ENCODE measurements around the gene FRRS1L. TPM values are rescaled to one million over a fixed set of nuclear protein-coding genes. Genes with fewer than 3 reads are reported as not detected.

FRRS1L gene
- total RNA-seq, 4 donors from 2014 or later = 1.5 to 12.6 (median 2.8) TPM

- Histone ChIP-seq H3K4me3 (no peak overlapping the region), H3K4me1 (peaks cover 0 to 11% (median 0%) of the 10 kb centered on the region in 4 donors), H3K9me3 (no peaks in the 10 kb centered on the region), H3K36me3 (peaks cover 0 to 22% (median 0%) of the 10 kb centered on the region in 3 donors), H3K27ac (no peak overlapping the region), H3K27me3 (no peaks in the 10 kb centered on the region)
- no peak for DNase-seq (ENCODE audit: low spot score in 2 of 2)
- WGBS, 2 donors = 100% methylated on average over 2 of the region's 2 CpGs
- TF ChIP-seq POLR2A (IDR thresholded peaks at IDR 0.05) (no peak), EP300 (IDR thresholded peaks at IDR 0.05) (no peak), CTCF (IDR thresholded peaks at IDR 0.05) (no peak)
These were observed 39.6 kb upstream of the FRRS1L start for GRCh38 chr9:109206670-109207069.

GRCh38 chr9:109205526-109205925 is 38.5 kb upstream of the FRRS1L start:
- no peaks in the 10 kb centered on the region for H3K9me3 ChIP-seq
- 91 to 93% methylated on average over 1 of the region's 1 CpG for WGBS, 2 donors
- H3K4me1 ChIP-seq = peaks cover 0 to 11% (median 0%) of the 10 kb centered on the region in 4 donors
- no peak overlapping the region for H3K4me3 ChIP-seq
- no peaks in the 10 kb centered on the region for H3K27me3 ChIP-seq
- no peak for DNase-seq (ENCODE audit: low spot score in 2 of 2)
- peaks cover 0 to 21% (median 0%) of the 10 kb centered on the region in 3 donors for H3K36me3 ChIP-seq
- TF ChIP-seq CTCF (IDR thresholded peaks at IDR 0.05) = no peak
- no peak for TF ChIP-seq POLR2A (IDR thresholded peaks at IDR 0.05)
- TF ChIP-seq EP300 (IDR thresholded peaks at IDR 0.05) = no peak
- H3K27ac ChIP-seq = no peak overlapping the region

DNA sequence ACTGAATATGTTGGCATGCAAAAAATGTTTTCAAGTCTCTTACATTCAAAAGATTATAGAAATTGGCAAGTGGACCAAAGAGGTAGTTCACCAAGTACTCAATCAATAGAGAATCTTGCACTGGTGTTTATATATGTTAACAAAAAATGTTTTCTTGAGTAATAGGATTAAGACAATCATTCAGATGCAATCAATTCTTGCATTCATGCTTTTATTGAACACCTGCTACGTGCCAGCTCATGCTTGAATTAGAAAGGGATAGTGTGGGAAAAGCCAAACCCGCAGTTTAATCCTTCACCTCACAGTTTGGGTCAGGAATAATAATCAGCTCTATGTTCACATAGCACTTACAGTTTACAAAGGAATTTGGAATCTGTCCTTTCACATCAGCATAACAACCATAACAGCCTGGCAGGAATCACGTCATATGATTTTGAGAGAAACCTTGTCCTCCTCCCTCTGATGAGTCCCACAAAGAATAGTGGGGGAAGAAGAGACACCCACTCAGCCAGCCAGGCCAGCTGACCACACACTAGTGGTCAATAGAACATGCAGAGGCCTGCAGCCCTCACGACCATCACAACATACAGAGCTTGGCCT is 36.8 kb upstream of the FRRS1L start:
- H3K27ac ChIP-seq = peak overlapping the region in 1 of 4 donors; percentile 16
- DNase-seq (ENCODE audit: low spot score in 2 of 2) = no peak
- H3K27me3 ChIP-seq = no peaks in the 10 kb centered on the region
- H3K4me3 ChIP-seq = no peak overlapping the region
- peaks cover 0 to 31% (median 0%) of the 10 kb centered on the region in 3 donors for H3K36me3 ChIP-seq
- no peak for TF ChIP-seq POLR2A (IDR thresholded peaks at IDR 0.05)
- no peak for TF ChIP-seq EP300 (IDR thresholded peaks at IDR 0.05)
- no peak for TF ChIP-seq CTCF (IDR thresholded peaks at IDR 0.05)
- 29 to 45% methylated on average over 4 of the region's 4 CpGs for WGBS, 2 donors
- H3K9me3 ChIP-seq = no peaks in the 10 kb centered on the region
- H3K4me1 ChIP-seq = peaks cover 0 to 11% (median 0%) of the 10 kb centered on the region in 4 donors

DNA sequence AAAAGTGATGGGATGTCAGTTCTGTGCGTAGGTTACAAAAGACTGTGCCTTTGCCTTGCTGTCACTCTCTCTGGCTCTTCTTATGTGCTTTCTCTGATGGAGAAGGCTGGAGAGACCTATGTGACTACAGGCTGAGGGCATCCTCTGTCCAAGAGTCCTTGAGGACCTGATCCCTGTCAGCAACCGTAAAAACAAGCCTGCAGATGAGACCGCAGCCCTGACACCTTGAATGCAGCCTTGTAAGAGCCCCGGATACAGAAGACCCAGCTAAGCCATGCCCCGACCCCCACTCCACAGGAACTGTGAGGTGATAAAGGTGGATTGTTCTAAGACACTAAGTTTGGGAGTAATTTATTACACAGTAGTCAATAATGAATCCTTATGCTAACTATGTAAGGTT is 32.6 kb upstream of the FRRS1L start:
- H3K36me3 ChIP-seq = peaks cover 0 to 10% (median 0%) of the 10 kb centered on the region in 3 donors
- DNase-seq (ENCODE audit: low spot score in 2 of 2) = no peak
- H3K9me3 ChIP-seq = no peaks in the 10 kb centered on the region
- no peak overlapping the region for H3K4me3 ChIP-seq
- TF ChIP-seq EP300 (IDR thresholded peaks at IDR 0.05) (no peak), CTCF (IDR thresholded peaks at IDR 0.05) (no peak), POLR2A (IDR thresholded peaks at IDR 0.05) (no peak)
- H3K27me3 ChIP-seq = no peaks in the 10 kb centered on the region
- no peak overlapping the region for H3K27ac ChIP-seq
- H3K4me1 ChIP-seq = peaks cover 0 to 11% (median 0%) of the 10 kb centered on the region in 4 donors
- 78 to 93% methylated on average over 5 of the region's 5 CpGs for WGBS, 2 donors

GRCh38 chr9:109198736-109199382 is 31.8 kb upstream of the FRRS1L start:
- WGBS, 2 donors = 77% methylated on average over 6 of the region's 6 CpGs
- TF ChIP-seq POLR2A (IDR thresholded peaks at IDR 0.05) (no peak), EP300 (IDR thresholded peaks at IDR 0.05) (no peak), CTCF (IDR thresholded peaks at IDR 0.05) (no peak)
- Histone ChIP-seq H3K36me3 (peaks cover 0 to 10% (median 0%) of the 10 kb centered on the region in 3 donors), H3K9me3 (no peaks in the 10 kb centered on the region), H3K4me3 (no peak overlapping the region), H3K27ac (no peak overlapping the region), H3K4me1 (peaks cover 0 to 5% (median 0%) of the 10 kb centered on the region in 4 donors), H3K27me3 (no peaks in the 10 kb centered on the region)
- DNase-seq (ENCODE audit: low spot score in 2 of 2) = no peak
